Fibroblast of lung (primary cell): ENCODE measurements around the gene CTU1.

ENCODE experiments used
- EZH2 ChIP-seq: IDR thresholded peaks from 2 replicates; pipeline ENCODE4 v1.5.1; 2012; ENCODE audit warnings: low read length, control low read depth, mild to moderate bottlenecking; ENCODE audit errors: missing control alignments
- TF ChIP-seq, protein P1 (sequence below), 2 donors: IDR thresholded peaks in 1 of 2; conservative IDR thresholded peaks in 1 of 2; 1 replicate in 1 of 2; 2 replicates in 1 of 2; pipeline ENCODE4 v1.5.1; 2011 to 2012; ENCODE audit warnings: low read length in 2 of 2, control low read depth in 1 of 2, inconsistent platforms in 1 of 2, low read depth in 1 of 2, mild to moderate bottlenecking in 1 of 2

DNA sequence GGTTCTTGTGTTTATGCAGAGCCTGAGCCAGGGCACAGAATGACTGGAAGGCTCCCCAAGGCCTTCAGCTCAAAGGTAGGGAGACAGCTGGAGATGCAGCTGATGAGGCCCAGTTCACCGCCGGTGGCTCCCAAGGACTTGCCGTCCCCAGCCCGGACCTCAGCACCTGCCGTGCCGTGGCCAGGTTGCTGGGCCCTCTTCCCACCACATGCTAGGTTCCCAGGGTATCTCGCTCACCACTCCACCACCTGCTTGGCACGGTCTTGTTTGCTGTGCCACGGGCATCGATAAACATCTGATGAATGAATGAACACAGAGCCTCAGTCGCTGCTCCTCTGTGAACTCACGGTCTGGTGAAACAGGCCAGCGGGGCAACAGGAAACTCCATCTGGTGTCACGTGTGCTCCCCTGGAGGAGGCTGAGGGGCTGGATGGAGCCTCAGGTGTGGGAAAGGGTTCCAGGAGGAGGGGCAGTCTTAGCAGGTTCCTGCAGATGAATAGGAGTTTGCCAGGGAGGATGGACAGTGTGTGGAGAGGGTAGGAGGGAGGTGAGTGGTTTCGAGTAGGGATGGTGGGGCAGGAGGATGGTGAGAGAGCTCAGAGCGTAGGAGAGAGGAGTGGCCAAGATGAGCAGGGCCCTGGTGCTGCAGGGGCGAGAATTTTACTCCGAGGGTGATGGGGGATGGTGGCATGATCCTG lies 21.9 kb downstream of the CTU1 start:
- TF ChIP-seq, protein P1, sequence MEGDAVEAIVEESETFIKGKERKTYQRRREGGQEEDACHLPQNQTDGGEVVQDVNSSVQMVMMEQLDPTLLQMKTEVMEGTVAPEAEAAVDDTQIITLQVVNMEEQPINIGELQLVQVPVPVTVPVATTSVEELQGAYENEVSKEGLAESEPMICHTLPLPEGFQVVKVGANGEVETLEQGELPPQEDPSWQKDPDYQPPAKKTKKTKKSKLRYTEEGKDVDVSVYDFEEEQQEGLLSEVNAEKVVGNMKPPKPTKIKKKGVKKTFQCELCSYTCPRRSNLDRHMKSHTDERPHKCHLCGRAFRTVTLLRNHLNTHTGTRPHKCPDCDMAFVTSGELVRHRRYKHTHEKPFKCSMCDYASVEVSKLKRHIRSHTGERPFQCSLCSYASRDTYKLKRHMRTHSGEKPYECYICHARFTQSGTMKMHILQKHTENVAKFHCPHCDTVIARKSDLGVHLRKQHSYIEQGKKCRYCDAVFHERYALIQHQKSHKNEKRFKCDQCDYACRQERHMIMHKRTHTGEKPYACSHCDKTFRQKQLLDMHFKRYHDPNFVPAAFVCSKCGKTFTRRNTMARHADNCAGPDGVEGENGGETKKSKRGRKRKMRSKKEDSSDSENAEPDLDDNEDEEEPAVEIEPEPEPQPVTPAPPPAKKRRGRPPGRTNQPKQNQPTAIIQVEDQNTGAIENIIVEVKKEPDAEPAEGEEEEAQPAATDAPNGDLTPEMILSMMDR (conservative IDR thresholded peaks at IDR 0.05 in 1 of 2, IDR thresholded peaks at IDR 0.05 in 1 of 2; ENCODE audit: low read depth in 1 of 2, low read length in 2 of 2) = no peak
- TF ChIP-seq EZH2 = no peak
